Measurements from ENCODE around the gene FAM24A. TPM values are rescaled to one million over a fixed set of nuclear protein-coding genes. Genes with fewer than 3 reads are reported as not detected.
A peak's percentile ranks its signal among the peaks of the same experiment; 100 is the strongest.

Gene FAM24A
- total and polyA plus RNA-seq, 10 of the 15 experiments (the other 5 are each of a cell fraction or from before 2014, with no cell fraction given) = not detected

DNA sequence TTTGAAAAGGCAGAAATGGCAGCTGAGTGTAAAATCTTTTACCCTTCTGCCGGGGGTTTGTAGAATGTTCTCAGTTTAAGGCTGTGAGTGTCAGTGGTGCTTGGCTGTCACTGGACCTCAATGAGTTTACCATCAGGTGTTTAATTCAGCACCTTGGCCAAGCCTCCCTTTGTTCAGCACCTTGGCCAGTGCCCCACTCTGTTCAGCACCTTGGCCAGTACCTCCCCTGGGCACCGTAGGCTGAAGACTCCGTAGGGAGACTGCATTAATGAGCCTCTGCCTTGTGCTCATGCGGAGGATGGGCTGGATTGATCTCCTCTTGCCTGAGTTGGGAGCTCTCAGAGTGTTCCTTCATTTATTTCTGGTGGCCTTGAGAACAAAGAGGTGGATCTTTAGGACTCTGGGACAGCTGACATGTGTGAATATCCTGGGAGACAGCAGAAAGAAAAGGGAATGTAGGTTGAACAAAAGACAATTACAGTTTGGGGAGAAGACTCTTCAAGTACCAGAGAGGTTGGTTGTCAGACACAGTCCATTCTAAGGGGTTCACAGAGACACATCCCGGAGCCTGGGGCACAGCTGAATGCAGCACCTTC is 1.6 kb downstream of the FAM24A start (continued):
- TF ChIP-seq SRF (IDR thresholded peaks at IDR 0.05; ENCODE audit: low read depth in 2 of 2, low read length in 2 of 2) = no peak
- no peak for TF ChIP-seq BACH1 (IDR thresholded peaks at IDR 0.05; ENCODE audit: borderline replicate concordance)
- no peak for TF ChIP-seq SIX5 (IDR thresholded peaks at IDR 0.05; ENCODE audit: low read depth, low read length, severe bottlenecking)
- no peak for TF ChIP-seq PML (IDR thresholded peaks at IDR 0.05; ENCODE audit: low read length)
- TF ChIP-seq SREBF2 (IDR thresholded peaks at IDR 0.05; ENCODE audit: low read length) = no peak
- TF ChIP-seq, protein P1, sequence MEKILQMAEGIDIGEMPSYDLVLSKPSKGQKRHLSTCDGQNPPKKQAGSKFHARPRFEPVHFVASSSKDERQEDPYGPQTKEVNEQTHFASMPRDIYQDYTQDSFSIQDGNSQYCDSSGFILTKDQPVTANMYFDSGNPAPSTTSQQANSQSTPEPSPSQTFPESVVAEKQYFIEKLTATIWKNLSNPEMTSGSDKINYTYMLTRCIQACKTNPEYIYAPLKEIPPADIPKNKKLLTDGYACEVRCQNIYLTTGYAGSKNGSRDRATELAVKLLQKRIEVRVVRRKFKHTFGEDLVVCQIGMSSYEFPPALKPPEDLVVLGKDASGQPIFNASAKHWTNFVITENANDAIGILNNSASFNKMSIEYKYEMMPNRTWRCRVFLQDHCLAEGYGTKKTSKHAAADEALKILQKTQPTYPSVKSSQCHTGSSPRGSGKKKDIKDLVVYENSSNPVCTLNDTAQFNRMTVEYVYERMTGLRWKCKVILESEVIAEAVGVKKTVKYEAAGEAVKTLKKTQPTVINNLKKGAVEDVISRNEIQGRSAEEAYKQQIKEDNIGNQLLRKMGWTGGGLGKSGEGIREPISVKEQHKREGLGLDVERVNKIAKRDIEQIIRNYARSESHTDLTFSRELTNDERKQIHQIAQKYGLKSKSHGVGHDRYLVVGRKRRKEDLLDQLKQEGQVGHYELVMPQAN (conservative IDR thresholded peaks at IDR 0.05) = 0 out of 2 replicates have a peak, but pooled peaks have one; percentile 40
- peak; percentile 88 for TF ChIP-seq ZBTB40 (IDR thresholded peaks at IDR 0.05; ENCODE audit: borderline replicate concordance)
- no peak for TF ChIP-seq JUND (IDR thresholded peaks at IDR 0.05; ENCODE audit: low read depth, low read length)
- no peak for TF ChIP-seq ZBED1 (IDR thresholded peaks at IDR 0.05; ENCODE audit: borderline replicate concordance)
- TF ChIP-seq E2F4 (IDR thresholded peaks at IDR 0.05; ENCODE audit: low read depth, low read length) = no peak
- no peak for TF ChIP-seq ZNF207 (IDR thresholded peaks at IDR 0.05; ENCODE audit: borderline replicate concordance)
- no peak for TF ChIP-seq TCF7 (IDR thresholded peaks at IDR 0.05; ENCODE audit: borderline replicate concordance)
- TF ChIP-seq REST (IDR thresholded peaks at IDR 0.05; ENCODE audit: low read depth, low read length) = peak; percentile 99
